A549 (cell line): Measurements from ENCODE around the gene BRF1.

Experiments used
- MAX ChIP-seq: IDR thresholded peaks from 2 replicates; pipeline ENCODE4 v1.6.1; 2012
- POLR2A ChIP-seq: IDR thresholded peaks from 2 replicates; pipeline ENCODE4 v1.6.1; 2012; ENCODE audit warnings: mild to moderate bottlenecking, low read length
- TF ChIP-seq, protein P1 (sequence below): fragments of 150-350 bp; IDR thresholded peaks from 2 replicates; pipeline ENCODE4 v1.6.1; 2014; ENCODE audit warnings: low read depth, mild to moderate bottlenecking, low read length

GRCh38 chr14:105261781-105262180 is 39.0 kb downstream of the BRF1 start:
- TF ChIP-seq, protein P1, sequence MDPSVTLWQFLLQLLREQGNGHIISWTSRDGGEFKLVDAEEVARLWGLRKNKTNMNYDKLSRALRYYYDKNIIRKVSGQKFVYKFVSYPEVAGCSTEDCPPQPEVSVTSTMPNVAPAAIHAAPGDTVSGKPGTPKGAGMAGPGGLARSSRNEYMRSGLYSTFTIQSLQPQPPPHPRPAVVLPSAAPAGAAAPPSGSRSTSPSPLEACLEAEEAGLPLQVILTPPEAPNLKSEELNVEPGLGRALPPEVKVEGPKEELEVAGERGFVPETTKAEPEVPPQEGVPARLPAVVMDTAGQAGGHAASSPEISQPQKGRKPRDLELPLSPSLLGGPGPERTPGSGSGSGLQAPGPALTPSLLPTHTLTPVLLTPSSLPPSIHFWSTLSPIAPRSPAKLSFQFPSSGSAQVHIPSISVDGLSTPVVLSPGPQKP = no peak
- TF ChIP-seq POLR2A = no peak
- TF ChIP-seq MAX = no peak
